Measurements from ENCODE around the gene CES5A. TPM values are rescaled to one million over a fixed set of nuclear protein-coding genes. Genes with fewer than 3 reads are reported as not detected.
"Not testable (repeated sequence)": the region's sequence is repeated elsewhere in the genome, so short reads cannot be mapped to it uniquely, and the experiment has no call there.

The CES5A gene
- total RNA-seq, 1 donor from 2014 or later = not detected

DNA sequence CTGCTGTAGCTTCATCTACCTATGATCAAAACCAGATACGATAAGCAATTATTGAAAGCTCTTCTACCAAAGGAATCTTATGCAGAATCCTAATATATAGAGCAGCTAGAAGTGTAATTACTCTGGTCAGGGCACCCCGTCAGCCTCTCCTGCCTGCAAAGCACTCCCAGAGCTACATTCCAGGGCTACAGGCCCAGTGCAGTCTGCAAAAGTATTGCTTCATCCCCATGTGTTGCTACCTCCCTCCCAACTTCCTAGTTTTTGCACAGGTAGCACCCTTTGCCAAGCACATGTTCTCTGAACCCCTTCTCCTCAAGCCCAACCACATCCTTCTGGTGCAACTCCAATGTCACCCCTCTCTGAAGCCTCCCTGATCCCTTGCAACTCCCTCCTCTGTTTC lies 7.0 kb downstream of the CES5A start:
- Histone ChIP-seq H3K27me3 (ENCODE audit: low read depth) (no peaks in the 10 kb centered on the region), H3K4me3 (no peak overlapping the region), H3K27ac (no peak overlapping the region), H3K4me1 (no peaks in the 10 kb centered on the region), H3K36me3 (no peaks in the 10 kb centered on the region), H3K9me3 (no peaks in the 10 kb centered on the region)
- intact Hi-C loops (cut with DNase I) = no loop called here
- no peak for DNase-seq
- TF ChIP-seq, protein P1, sequence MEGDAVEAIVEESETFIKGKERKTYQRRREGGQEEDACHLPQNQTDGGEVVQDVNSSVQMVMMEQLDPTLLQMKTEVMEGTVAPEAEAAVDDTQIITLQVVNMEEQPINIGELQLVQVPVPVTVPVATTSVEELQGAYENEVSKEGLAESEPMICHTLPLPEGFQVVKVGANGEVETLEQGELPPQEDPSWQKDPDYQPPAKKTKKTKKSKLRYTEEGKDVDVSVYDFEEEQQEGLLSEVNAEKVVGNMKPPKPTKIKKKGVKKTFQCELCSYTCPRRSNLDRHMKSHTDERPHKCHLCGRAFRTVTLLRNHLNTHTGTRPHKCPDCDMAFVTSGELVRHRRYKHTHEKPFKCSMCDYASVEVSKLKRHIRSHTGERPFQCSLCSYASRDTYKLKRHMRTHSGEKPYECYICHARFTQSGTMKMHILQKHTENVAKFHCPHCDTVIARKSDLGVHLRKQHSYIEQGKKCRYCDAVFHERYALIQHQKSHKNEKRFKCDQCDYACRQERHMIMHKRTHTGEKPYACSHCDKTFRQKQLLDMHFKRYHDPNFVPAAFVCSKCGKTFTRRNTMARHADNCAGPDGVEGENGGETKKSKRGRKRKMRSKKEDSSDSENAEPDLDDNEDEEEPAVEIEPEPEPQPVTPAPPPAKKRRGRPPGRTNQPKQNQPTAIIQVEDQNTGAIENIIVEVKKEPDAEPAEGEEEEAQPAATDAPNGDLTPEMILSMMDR (IDR thresholded peaks at IDR 0.05) = no peak
- ATAC-seq = no peak

- TF ChIP-seq, protein P1 (IDR thresholded peaks at IDR 0.05) = no peak
- Histone ChIP-seq H3K27me3 (ENCODE audit: low read depth) (no peaks in the 10 kb centered on the region), H3K36me3 (no peaks in the 10 kb centered on the region), H3K27ac (no peak overlapping the region), H3K9me3 (no peaks in the 10 kb centered on the region), H3K4me1 (no peaks in the 10 kb centered on the region), H3K4me3 (no peak overlapping the region)
- DNase-seq (no peak), ATAC-seq (no peak)
- intact Hi-C loops (cut with DNase I) = no loop called here
These were observed 13.9 kb downstream of the CES5A start for GRCh38 chr16:55861288-55861687.

DNA sequence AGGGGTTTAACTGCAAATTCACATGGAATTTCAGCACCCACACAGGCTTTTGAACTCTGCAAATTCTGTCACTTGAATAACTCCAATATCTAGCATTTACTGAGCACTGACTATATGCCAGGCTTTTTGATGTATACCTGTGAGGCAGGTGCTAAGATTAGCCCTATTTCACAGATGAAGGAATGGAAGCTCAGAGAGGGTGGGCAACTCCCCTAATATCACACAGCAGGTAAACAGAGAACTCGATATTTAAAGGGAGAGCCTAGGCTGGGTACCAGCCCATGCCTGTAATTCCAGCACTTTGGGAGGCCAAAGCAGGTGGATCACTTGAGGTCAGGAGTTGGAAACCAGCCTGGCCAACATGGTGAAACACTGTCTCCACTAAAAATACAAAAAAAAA lies 17.5 kb downstream of the CES5A start:
- ATAC-seq; H3K9me3 ChIP-seq; DNase-seq; H3K27me3 ChIP-seq (ENCODE audit: low read depth); H3K36me3 ChIP-seq; H3K4me1 ChIP-seq; intact Hi-C loops (cut with DNase I); H3K4me3 ChIP-seq; H3K27ac ChIP-seq: not testable (repeated sequence)

DNA sequence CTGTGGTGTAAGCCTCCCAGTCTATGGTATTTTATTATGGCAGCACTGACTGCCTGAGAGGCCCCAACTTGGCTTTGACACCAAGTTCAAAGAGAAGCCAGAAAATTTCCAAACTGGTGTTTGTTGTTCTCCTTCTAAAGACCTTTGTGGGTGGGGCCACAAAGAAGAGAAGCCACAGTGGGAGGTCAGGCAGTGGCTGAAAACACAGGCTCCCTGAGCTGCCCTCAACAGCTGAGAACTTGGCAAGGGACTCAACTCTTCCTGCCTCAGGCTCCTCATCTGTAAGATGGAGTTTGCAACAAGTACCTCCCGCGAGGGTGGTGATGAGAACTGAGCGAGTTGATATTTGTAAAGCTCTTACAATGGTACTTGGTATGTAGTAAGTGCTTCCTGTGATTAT lies 18.2 kb downstream of the CES5A start:
- H3K27me3 ChIP-seq (ENCODE audit: low read depth) = no peaks in the 10 kb centered on the region
- TF ChIP-seq, protein P1 (IDR thresholded peaks at IDR 0.05) = no peak
- ATAC-seq (peak; percentile 51 to 77), DNase-seq (peak; percentile 44)
- intact Hi-C loops (cut with DNase I) = no loop called here
- no peak overlapping the region for H3K4me3 ChIP-seq
- no peaks in the 10 kb centered on the region for H3K36me3 ChIP-seq
- H3K9me3 ChIP-seq = no peaks in the 10 kb centered on the region
- H3K27ac ChIP-seq = no peak overlapping the region
- no peaks in the 10 kb centered on the region for H3K4me1 ChIP-seq

GRCh38 chr16:55853114-55853513 lies 22.1 kb downstream of the CES5A start:
- H3K36me3 ChIP-seq = no peaks in the 10 kb centered on the region
- TF ChIP-seq, protein P1 (IDR thresholded peaks at IDR 0.05) = no peak
- no peaks in the 10 kb centered on the region for H3K9me3 ChIP-seq
- H3K27me3 ChIP-seq (ENCODE audit: low read depth) = peaks cover 10% of the 10 kb centered on the region
- DNase-seq (no peak), ATAC-seq (no peak)
- no peaks in the 10 kb centered on the region for H3K4me1 ChIP-seq
- intact Hi-C loops (cut with DNase I) = no loop called here
- H3K4me3 ChIP-seq = no peak overlapping the region
- H3K27ac ChIP-seq = no peak overlapping the region

- DNase-seq (no peak), ATAC-seq (peak in 1 of 2 donors; percentile 34)
- intact Hi-C loops (cut with DNase I) = no loop called here
- H3K4me3 ChIP-seq = no peak overlapping the region
- no peaks in the 10 kb centered on the region for H3K4me1 ChIP-seq
- H3K27me3 ChIP-seq (ENCODE audit: low read depth) = peaks cover 22% of the 10 kb centered on the region
- no peak overlapping the region for H3K27ac ChIP-seq
- H3K9me3 ChIP-seq = no peaks in the 10 kb centered on the region
- TF ChIP-seq, protein P1 (IDR thresholded peaks at IDR 0.05) = no peak
- no peaks in the 10 kb centered on the region for H3K36me3 ChIP-seq
These were observed 25.6 kb downstream of the CES5A start for GRCh38 chr16:55849536-55849935.
